Ishikawa (cell line): ENCODE measurements around the gene ARL11.

Experiments
- CEBPB ChIP-seq: IDR thresholded peaks from 2 replicates; pipeline ENCODE4 v1.6.1; 2012
- CREB1 ChIP-seq: IDR thresholded peaks from 2 replicates; pipeline ENCODE4 v1.6.1; 2012; ENCODE audit warnings: low read depth
- EP300 ChIP-seq: IDR thresholded peaks from 2 replicates; pipeline ENCODE4 v1.6.1; 2012; ENCODE audit warnings: borderline replicate concordance
- FOXM1 ChIP-seq: IDR thresholded peaks from 2 replicates; pipeline ENCODE4 v1.6.1; 2012; ENCODE audit warnings: low read depth, borderline replicate concordance
- NFIC ChIP-seq: IDR thresholded peaks from 2 replicates; pipeline ENCODE4 v1.6.1; 2012
- TAF1 ChIP-seq: IDR thresholded peaks from 2 replicates; pipeline ENCODE4 v1.6.1; 2012; ENCODE audit warnings: low read depth, mild to moderate bottlenecking
- USF1 ChIP-seq: IDR thresholded peaks from 2 replicates; pipeline ENCODE4 v1.6.1; 2012
- TF ChIP-seq, protein P1 (sequence below): IDR thresholded peaks from 2 replicates; pipeline ENCODE4 v1.6.1; 2012; ENCODE audit warnings: low read depth, mild to moderate bottlenecking

DNA sequence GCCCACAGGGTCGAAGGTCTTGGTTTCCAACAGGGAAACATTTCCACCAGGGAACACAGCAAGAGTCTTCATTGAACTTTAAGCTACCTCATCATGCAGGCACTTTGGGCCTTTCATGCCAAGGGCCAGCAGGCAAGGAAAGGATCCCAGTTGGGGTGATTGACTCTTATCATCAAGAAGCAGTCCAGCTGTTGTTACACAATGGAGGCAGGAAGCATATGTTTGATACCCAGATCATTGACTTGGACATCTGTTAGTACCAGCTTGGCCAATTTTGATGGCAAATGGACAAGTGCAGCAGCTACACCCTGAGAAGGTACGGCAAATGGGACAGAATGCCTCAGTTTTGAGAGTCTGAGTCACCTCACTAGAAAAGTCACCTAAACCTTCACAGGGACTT is 32.1 kb upstream of the ARL11 start:
- no peak for TF ChIP-seq CREB1
- no peak for TF ChIP-seq CEBPB
- TF ChIP-seq, protein P1, sequence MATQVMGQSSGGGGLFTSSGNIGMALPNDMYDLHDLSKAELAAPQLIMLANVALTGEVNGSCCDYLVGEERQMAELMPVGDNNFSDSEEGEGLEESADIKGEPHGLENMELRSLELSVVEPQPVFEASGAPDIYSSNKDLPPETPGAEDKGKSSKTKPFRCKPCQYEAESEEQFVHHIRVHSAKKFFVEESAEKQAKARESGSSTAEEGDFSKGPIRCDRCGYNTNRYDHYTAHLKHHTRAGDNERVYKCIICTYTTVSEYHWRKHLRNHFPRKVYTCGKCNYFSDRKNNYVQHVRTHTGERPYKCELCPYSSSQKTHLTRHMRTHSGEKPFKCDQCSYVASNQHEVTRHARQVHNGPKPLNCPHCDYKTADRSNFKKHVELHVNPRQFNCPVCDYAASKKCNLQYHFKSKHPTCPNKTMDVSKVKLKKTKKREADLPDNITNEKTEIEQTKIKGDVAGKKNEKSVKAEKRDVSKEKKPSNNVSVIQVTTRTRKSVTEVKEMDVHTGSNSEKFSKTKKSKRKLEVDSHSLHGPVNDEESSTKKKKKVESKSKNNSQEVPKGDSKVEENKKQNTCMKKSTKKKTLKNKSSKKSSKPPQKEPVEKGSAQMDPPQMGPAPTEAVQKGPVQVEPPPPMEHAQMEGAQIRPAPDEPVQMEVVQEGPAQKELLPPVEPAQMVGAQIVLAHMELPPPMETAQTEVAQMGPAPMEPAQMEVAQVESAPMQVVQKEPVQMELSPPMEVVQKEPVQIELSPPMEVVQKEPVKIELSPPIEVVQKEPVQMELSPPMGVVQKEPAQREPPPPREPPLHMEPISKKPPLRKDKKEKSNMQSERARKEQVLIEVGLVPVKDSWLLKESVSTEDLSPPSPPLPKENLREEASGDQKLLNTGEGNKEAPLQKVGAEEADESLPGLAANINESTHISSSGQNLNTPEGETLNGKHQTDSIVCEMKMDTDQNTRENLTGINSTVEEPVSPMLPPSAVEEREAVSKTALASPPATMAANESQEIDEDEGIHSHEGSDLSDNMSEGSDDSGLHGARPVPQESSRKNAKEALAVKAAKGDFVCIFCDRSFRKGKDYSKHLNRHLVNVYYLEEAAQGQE = no peak
- TF ChIP-seq USF1 = no peak
- no peak for TF ChIP-seq TAF1
- no peak for TF ChIP-seq EP300
- no peak for TF ChIP-seq NFIC
- no peak for TF ChIP-seq FOXM1
